Measurements from ENCODE around the gene MED13L.
"Not testable (repeated sequence)": the region's sequence is repeated elsewhere in the genome, so short reads cannot be mapped to it uniquely, and the experiment has no call there.

The MED13L gene

GRCh38 chr12:115998794-115999478 lies 278.6 kb downstream of the MED13L start:
- DNase-seq, result no peak

GRCh38 chr12:115998119-115998633 lies 279.3 kb downstream of the MED13L start:
- no peak for DNase-seq

- DNase-seq, result no peak
Measured at GRCh38 chr12:115993737-115994136, 283.8 kb downstream of the MED13L start.

- DNase-seq, result no peak
Measured at GRCh38 chr12:115990241-115990640, 287.3 kb downstream of the MED13L start.

GRCh38 chr12:115988625-115989563 lies 288.6 kb downstream of the MED13L start:
- no peak for DNase-seq

- DNase-seq, result no peak
Measured at GRCh38 chr12:115988212-115988611, 289.3 kb downstream of the MED13L start.

- no peak for DNase-seq
Measured at GRCh38 chr12:115984616-115985015, 292.9 kb downstream of the MED13L start.

GRCh38 chr12:115983226-115983798 lies 294.2 kb downstream of the MED13L start:
- peak; percentile 9 to 16 for DNase-seq

GRCh38 chr12:115980339-115980738 lies 297.2 kb downstream of the MED13L start:
- no peak for DNase-seq

- DNase-seq, result no peak
Measured at GRCh38 chr12:115979851-115980250, 297.6 kb downstream of the MED13L start.

GRCh38 chr12:115979351-115979750 lies 298.1 kb downstream of the MED13L start:
- no peak for DNase-seq

- not testable (repeated sequence) for DNase-seq
Measured at GRCh38 chr12:115976829-115977228, 300.7 kb downstream of the MED13L start.

GRCh38 chr12:115975411-115975810 lies 302.1 kb downstream of the MED13L start:
- no peak for DNase-seq

- DNase-seq, result no peak
Measured at GRCh38 chr12:115973968-115974724, 303.3 kb downstream of the MED13L start.

GRCh38 chr12:115973066-115973465 lies 304.4 kb downstream of the MED13L start:
- no peak for DNase-seq

GRCh38 chr12:115972241-115972640 lies 305.3 kb downstream of the MED13L start:
- no peak for DNase-seq

- DNase-seq, result no peak
Measured at GRCh38 chr12:115968211-115968610, 309.3 kb downstream of the MED13L start.

GRCh38 chr12:115966376-115966775 lies 311.1 kb downstream of the MED13L start:
- no peak for DNase-seq

GRCh38 chr12:115964626-115965025 lies 312.9 kb downstream of the MED13L start:
- DNase-seq, result no peak

GRCh38 chr12:115964214-115964613 lies 313.3 kb downstream of the MED13L start:
- DNase-seq, result no peak

- DNase-seq, result no peak
Measured at GRCh38 chr12:115962216-115962615, 315.3 kb downstream of the MED13L start.
